T-helper 22 cell (primary cell): Measurements from ENCODE around the gene LHPP.
"Not testable (repeated sequence)": the region's sequence is repeated elsewhere in the genome, so short reads cannot be mapped to it uniquely, and the experiment has no call there.

ENCODE experiments used
- DNase-seq: peaks from one replicate; pipeline ENCODE4 v3.0.0-alpha.2; 2020; ENCODE audit warnings: low read depth

The LHPP gene

DNA sequence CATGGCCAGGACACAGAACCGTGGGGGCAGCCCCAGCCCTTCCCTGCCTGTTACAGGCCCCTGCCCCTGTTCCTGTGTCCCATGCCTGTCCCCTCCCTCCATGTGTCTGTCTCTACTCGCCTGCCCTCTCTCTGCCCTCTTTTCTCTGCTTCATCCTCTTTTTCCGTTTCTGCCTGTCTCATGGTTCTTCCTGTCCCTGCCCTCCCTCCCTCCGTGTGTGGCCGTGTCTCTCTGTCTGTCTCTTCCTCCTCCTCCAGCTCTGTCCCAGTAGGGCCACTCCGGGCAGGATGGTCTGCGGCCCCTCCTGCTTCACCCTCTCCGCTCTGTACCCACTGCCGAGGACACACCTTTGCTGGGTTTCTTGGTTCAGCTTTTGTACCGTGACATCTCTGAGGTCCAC, 145.2 kb downstream of the LHPP start:
- no peak for DNase-seq

- DNase-seq = no peak
Measured at GRCh38 chr10:124607693-124608092, 146.1 kb downstream of the LHPP start.

GRCh38 chr10:124608093-124608721, 146.6 kb downstream of the LHPP start:
- no peak for DNase-seq

- DNase-seq = no peak
Measured at GRCh38 chr10:124609698-124610097, 148.1 kb downstream of the LHPP start.

DNA sequence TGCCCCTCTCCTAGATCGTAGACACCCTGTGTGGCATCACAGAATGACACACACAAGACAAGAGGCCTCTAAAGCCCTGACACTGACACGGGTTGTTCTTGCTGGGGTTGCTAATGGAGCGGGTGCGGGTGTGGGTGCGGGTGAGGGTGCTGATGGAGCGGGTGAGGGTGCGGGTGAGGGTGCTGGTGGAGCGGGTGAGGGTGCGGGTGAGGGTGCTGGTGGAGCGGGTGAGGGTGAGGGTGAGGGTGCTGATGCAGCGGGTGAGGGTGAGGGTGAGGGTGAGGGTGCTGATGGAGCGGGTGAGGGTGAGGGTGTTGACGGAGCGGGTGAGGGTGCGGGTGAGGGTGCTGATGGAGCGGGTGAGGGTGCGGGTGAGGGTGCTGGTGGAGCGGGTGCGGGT, 148.6 kb downstream of the LHPP start:
- not testable (repeated sequence) for DNase-seq

GRCh38 chr10:124610851-124611250, 149.2 kb downstream of the LHPP start:
- not testable (repeated sequence) for DNase-seq

DNA sequence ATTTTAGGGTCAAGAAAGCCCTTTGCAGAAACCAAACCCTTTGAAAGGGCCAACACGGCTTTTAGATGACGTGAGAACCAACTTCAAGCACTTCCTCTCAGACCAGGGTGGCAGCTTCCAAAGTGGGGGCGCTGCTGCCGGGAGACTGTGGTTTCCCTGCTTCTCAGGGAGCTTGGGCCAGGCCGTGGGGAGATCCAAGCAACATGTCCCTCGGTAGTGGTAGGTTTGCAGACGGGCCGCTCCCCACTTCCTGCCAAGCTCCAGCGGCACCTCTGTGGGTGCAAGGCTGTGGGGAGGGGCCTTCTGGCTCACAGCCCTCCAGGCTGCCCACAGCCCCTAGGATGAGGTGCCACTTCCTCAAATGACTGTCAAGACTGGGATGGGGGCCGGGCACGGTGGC, 150.1 kb downstream of the LHPP start:
- peak; percentile 40 for DNase-seq

- DNase-seq = peak; percentile 31
Measured at GRCh38 chr10:124612611-124613498, 151.2 kb downstream of the LHPP start.

DNA sequence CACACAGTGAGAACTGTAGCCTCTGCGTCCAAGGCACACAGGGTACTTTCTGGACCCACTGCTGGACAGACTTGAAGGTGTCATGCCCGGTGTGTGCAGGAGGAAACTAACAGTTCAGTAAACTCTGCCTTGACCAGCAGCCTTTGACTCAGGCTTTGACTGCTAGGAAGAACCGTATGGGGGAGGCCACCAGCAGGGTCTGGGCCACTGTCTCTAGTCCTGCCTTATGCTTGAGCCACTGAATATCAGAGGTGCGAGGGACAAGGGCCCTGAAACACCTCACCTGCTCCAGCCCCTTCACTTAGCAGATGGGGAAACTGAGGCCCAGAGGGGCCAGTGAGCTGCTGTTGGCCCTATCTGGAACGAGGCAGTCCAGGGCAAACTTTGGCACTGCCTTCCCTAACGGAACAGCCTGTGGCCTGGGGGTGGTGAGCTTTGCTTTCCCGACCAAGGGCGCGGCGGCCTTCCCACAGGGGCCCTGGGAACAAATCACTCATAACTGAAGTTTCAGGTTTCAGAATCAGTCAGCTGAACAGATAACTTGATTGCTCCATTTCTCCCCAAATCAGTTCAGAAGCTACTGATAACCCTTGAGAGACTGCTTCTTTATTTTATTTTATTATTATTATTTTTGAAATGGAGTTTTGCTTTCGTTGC, 152.5 kb downstream of the LHPP start:
- no peak for DNase-seq

DNA sequence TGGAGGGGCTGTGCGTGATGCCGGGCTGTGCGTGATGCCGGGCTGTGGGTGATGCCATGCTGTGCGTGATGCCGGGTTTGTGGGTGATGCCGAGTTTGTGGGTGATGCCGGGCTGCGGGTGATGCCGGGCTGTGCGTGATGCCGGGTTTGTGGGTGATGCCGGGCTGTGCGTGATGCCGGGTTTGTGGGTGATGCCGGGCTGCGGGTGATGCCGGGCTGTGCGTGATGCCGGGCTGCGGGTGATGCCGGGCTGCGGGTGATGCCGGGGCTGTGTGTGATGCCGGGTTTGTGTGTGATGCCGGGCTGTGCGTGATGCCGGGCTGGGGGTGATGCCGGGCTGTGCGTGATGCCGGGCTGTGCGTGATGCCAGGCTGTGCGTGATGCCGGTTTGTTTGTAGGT, 153.6 kb downstream of the LHPP start:
- DNase-seq = no peak

DNA sequence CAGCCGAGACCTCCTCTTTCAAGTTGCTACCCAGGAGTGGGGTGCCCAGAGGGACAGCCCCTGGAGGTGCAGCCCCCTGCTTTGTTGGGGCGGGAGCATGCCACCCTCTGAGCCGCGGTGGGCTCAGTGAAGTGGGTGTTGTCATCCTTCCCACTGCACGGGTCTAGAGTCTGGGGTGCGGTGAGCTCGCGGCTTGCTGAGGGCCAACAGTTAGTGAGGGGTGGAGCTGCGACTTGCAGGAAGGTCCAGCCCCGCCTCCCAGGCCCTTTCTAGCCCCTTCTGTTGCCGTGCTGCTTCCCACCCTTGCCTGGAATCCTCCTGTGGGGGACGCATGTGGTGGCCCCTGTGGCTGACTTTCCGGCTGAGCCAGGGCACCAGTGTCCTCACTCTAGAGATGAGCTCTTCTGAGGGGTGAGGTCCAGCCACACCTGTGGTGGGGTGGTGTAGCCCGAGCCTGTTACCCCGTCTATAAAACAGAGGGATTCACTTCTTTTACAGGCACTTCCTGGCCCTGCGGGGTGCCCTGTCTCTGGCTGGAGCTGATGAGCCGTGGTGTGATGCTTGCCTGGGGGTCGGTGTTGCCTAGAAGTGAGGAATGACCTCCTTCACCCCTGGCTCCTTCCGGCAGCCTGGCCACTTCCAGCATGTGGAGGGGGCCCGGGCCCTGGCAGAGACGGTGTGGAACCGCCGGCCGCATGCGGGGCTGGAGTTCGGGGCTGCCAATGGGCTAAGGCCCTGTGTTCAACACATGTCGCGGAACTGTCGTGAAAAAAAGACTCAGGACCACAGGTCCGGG, 154.6 kb downstream of the LHPP start:
- DNase-seq = no peak

DNA sequence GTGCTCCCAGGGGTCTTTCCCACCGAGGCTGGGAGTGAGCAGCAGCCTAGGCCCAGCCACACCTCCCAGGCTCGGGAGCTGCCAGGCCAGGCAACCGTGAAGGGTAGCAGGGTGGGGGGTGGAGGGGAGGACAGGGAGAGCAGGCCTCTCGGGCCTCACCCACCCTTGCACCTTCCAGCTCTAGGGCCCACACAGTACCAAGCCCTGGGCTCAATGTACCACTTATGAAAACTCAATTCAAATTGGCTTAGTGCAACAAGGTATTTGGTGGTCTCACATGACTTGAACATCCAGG, 155.2 kb downstream of the LHPP start:
- no peak for DNase-seq

- DNase-seq = no peak
Measured at GRCh38 chr10:124618470-124619073, 156.9 kb downstream of the LHPP start.

DNA sequence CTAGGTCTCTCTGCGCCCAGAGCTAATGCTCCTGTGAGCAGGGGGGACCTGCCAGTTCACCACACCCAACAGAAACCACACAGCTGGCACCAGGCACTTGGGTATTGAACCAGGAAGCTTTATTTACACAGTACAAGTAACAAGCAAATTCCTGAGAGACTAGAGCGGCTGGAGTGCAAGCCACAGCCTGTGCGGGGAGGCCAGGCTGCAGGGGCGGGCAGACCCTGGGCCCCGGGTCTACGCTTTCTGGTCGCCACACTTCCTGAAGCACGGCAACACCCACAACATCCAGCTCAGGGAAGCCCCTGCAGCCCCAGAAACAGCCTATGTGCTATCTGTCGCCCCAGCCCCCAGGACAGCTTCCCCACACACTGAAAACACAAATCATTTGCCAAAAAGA, 157.6 kb downstream of the LHPP start:
- no peak for DNase-seq

DNA sequence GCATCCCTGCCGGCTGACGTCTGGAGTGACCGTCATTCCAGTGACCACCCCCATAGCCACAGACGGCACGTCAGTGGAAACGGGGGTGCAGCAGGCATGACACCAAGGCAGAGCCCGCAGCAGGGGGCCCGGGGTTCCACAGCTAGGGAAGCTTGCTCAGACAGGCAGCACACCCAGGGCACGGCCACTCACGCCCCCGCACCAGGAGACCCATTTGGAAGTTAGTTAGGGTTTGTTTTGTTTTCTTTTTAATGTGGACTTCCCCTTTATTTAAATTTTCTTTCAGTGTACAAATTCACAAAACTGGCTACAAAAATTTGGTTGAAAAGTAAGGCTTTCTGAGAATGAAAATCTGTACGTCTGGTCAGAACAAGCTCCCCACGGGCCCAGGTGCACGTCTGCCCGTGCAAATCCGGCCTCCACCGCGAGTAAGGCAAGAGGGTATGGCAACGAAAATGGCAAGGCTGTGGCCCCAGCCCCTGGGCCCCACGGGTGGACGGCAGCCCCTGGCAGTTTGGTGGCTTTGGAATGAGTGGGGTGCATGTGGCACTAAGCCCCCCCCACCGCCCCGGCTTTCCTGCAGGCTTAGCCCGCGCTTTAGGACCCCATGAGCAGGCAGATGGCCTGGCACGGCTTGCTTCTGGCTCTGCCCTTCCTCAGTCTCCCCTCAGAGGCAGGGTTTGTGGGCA, 158.3 kb downstream of the LHPP start:
- no peak for DNase-seq

GRCh38 chr10:124621637-124622036, 160.0 kb downstream of the LHPP start:
- DNase-seq = no peak

DNA sequence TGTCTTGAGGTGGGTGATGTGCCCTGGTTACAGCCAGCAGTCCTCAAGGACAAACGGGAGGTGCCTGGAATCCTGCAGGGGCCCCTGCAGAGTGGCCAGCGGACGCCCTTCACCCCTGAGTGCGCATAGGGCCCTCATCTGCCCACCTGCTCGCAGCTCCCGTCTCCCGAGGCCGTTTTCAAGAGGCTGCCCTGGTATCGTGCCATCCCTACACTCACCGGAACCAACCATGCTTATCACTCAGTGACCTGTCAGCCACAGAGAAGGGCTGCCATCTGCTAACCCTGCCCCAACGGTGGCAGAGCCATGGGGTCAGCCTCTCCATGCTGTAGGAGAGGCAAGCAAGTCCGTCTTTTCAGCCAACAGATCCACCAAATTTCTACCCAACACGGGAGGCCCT, 160.5 kb downstream of the LHPP start:
- DNase-seq = no peak

- DNase-seq = no peak
Measured at GRCh38 chr10:124622866-124623536, 161.4 kb downstream of the LHPP start.

DNA sequence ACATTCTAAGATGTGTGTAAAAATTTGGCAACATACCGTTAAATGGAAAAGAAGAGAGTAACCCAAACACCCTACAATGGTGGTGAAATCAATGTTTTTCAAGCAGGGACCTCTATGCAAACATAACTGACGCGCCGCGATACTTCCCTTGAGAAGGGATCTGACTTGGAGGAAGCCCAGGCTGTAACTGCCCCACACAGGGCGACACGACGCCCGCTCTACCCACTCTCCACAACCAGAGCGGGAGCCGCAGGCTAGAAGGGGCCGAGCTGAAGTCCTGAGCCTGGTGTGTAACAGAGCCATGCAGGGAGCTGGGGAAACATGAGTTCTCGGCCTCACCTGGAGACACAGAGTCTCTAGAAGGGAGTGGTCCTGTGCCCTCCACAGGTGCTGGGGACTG, 162.4 kb downstream of the LHPP start:
- no peak for DNase-seq

- no peak for DNase-seq
Measured at GRCh38 chr10:124624466-124624865, 162.8 kb downstream of the LHPP start.

DNA sequence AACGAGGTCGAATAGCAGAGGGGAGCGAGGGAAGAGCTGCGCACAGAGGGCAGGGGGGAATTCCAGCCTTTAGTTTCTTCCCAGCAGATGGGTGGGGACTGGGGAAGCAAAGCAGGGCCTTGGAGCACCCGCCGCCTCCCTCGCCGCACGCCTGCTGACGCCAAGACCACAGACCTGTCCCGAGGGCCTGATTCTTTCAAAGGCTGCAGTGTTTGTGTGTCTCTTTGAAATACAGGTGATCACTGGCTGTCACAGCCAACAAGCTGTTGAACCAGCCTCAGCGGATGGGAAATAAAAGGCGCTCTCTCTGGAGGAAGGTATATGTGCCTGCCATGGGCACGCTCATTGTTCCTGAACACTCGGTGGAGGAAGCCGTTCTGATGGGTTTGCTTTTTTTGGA, 163.3 kb downstream of the LHPP start:
- no peak for DNase-seq
